IPS-18c (cell line): ENCODE results near the gene AGBL3.
A peak's percentile ranks its signal among the peaks of the same experiment; 100 is the strongest.

Source experiments
- H3K4me3 ChIP-seq: 2 replicates; pipeline ENCODE4 v1.7.0; 2013; ENCODE audit warnings: low read depth, mild to moderate bottlenecking, low read length, moderate library complexity; ENCODE audit not compliant: insufficient read depth
- H3K9me3 ChIP-seq: one replicate; pipeline ENCODE4 v1.6.1; 2013; ENCODE audit warnings: mild to moderate bottlenecking, low read length, moderate library complexity; ENCODE audit not compliant: control insufficient read depth, insufficient read depth

The AGBL3 gene

DNA sequence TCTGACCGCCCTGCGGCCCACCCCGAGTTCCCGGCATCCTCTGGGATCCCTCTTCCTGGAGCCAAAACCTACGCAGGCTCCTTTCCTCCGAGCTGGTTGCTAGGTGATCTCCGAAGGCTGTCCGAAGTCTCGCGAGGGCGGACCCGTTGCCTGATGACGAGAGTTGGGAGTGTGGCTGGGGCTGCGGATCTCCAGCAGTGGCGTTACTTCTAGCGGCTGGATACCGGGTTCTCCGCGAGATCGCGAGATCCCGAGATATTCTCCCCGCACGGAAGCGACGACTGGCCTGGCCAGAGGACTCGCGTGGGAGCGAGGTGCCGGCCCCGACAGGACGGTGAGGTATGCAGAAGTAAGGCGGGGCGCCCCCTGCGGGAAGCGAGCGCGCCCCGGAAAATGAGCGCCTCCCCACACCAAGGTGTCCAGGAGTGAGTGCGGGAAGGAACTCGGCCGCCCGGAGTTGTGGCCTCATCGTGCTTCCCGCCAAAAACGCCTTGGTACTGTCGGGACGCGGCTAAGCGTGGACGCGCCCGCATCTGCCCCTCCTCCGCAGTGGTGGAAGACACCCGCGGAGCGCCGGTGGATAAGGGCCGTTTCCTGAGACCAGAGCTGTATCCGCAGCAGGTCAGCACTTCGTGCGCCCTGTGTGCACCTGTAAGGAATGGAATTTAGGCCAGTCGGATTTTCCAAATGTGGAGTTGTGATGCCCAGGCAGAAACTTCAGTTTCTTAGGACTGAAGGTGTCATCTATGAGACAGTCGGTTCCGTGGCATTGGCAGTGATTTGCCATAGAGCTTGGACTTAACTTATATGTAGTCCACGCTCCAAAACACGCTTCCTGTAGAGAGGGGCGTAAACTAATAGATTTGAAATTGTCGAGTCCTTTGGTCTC is at the start of gene AGBL3:
Gene AGBL3, plus strand, starts transcription at position 146 of the 889 bp plus-strand sequence. CDS start 1,426 bp downstream, outside the sequence.
- Histone ChIP-seq H3K4me3 (peak within 1 kb of the TSS; percentile 68), H3K9me3 (no peaks in the 10 kb centered on the region)

DNA sequence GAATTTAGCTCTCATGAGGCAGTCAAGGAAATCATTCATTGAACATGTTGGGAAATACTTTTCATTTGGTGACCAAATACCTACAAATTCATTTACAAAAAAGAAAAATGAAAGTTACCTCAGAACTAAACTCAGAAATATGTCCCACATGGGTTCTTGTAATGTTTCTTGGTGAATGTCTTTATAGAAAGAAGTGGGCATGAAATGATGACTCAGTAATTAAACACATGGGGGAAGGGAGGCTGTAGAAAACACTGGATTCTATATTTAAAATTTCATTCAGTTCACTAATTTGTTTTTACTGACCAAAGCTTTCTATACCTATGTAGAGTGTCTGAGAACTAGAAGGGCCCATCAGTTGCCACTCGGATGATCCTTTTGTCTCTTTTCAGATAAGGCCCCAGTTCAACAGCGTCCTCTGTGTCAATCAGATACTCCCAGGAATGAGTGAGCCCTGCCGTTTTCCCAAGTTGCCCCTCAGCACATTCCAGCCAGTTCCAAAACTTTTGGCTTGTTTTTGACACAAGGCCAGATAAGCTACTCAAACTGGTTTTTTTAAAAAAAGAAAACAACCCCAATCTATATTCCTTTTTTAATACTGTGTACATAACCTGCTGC is 49.3 kb upstream of the AGBL3 start:
- Histone ChIP-seq H3K4me3 (no peak overlapping the region), H3K9me3 (no peaks in the 10 kb centered on the region)

DNA sequence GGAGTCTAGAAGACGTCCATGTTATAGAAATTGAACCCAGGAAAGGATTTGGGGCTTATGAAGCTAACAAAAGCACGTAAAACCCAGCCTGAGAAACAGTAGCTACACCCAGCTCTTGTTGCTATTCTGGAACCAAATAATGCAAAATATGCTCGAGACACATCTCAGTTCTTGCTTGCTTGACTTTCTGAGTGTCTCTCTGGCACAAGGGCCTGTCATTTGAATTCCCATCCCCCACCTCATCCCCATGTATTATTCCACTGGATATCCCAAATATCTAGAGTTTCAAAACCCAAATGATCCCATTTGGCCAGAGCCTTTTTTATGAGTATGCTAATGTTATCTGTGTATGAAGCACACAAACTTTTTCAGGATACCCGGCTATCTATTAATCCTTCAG is 48.2 kb upstream of the AGBL3 start:
- no peak overlapping the region for H3K4me3 ChIP-seq
- H3K9me3 ChIP-seq, result no peaks in the 10 kb centered on the region

DNA sequence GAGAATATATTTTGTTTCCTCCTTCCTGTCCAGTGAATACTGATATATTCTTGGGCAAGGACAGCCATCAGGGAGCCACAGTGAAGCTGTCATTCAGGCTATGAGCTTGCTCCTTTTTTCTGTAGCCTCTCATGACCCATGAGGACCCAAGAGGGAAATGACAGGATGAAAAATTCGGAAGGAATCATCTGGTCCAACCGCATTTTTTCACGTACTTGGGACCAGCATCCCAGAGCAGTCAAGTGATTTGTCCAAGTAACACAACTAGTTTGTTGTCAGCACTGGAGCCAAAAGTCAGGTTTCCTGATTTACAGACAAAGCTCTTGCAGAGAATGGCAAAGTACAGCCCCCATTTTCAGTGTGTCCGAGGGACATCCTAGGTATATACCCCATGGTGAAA is 47.2 kb upstream of the AGBL3 start:
- Histone ChIP-seq H3K4me3 (no peak overlapping the region), H3K9me3 (no peaks in the 10 kb centered on the region)

DNA sequence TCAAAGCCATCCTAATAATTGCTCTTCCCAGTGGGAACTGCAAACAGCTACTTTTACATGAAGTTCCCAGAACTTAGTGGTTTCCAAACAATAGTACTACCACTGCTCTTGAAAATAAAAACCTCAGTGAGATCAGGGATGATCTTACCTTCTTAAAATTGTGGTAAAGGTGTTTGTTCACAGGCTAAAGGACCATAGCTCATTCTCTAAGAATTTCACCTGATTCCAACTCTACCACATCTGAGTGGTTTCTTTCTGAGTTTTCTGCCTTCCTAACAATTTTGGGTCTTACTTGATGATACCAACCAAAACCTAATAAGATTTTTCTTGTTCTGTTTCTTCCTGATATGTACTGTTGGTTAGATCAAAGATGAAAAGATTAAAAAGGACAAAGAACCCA is 45.6 kb upstream of the AGBL3 start:
- Histone ChIP-seq H3K4me3 (no peak overlapping the region), H3K9me3 (no peaks in the 10 kb centered on the region)

DNA sequence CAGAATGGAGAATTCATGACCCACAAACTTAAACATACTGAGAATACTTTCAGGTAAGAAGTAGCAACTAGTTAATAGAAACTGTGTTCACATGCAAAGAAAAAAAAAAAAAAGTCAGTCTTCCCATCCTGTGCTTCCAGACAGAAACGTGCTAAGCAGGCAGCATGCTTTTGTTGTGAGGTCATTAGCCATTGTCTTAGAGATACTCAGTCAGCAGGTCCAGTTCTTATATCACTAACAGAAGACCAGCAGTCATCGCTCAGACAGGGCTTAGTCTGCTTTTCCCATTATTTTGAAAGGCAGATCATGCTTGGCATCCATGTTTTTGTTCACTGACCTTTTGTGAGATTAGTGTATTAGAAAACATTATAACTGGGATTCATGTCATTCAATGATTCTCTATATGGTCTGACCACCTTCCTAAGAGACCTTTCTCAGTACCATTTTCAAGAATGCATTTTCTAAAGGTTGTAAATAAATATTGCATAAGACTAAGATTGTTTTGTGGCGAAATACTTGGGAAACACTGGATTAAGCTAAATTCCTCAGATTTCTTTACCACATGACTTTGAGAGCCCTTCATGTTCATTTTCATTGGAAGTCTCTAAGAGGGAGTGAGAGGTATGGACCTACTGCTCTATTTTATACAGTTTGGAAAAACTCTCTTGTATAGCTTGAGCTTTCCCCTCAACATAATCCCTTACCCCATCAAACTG is 45.0 kb upstream of the AGBL3 start:
- no peak overlapping the region for H3K4me3 ChIP-seq
- no peaks in the 10 kb centered on the region for H3K9me3 ChIP-seq

DNA sequence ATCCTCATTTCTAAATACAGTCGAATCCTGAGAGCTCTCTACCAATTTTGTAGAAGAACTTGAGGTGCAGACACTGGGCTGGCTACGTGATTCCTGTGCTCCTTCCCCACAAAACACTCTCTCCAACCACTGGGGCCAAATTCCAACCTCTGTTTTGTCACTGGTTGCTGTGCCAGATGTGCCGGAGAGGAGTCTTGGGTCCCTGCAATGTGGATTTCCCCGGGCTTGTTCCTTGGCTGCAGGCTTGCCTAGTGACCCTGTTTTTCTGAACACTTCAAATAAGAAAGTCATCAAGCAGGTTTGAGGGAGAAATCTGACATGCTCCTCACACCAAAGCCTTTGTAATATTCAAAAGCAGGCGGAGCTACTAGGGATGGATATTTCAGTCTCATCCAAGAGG is 44.4 kb upstream of the AGBL3 start:
- Histone ChIP-seq H3K9me3 (no peaks in the 10 kb centered on the region), H3K4me3 (no peak overlapping the region)

DNA sequence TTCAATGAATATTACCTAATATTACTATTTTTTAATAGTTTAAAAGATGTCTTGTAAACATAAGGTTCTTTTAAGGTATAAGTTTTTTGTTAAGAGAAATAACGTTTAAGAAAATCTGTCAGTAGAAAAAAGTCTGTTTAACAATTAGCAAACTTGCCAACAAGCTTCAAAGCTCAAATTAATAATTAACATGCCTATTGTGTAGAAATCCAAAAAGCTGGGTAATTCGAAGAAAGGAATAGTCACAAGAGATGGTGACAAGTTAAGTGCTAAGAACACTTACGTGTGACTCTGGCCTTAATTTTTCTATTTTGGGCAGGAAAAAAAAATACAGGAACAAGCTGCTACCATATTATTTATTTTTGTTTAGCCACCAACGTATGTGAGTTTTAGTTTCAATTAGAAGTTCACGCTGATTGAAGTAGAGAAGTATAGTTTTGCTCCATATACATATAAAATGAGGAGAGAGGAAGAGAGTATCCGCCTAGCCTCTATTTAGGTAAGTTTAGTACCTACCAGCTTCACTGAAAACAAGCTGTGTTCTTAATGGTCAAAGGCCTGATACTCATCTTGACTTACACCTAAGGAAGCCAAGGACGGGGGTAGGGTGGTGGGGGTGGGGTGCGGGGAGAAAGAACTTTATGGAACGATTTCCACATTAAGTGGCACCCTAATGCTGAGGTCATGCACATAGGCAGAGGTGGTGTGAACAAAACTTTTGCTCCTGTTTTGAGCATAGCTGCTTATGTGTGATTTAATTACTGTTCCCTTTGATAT is 43.4 kb upstream of the AGBL3 start:
- H3K9me3 ChIP-seq, result no peaks in the 10 kb centered on the region
- no peak overlapping the region for H3K4me3 ChIP-seq

DNA sequence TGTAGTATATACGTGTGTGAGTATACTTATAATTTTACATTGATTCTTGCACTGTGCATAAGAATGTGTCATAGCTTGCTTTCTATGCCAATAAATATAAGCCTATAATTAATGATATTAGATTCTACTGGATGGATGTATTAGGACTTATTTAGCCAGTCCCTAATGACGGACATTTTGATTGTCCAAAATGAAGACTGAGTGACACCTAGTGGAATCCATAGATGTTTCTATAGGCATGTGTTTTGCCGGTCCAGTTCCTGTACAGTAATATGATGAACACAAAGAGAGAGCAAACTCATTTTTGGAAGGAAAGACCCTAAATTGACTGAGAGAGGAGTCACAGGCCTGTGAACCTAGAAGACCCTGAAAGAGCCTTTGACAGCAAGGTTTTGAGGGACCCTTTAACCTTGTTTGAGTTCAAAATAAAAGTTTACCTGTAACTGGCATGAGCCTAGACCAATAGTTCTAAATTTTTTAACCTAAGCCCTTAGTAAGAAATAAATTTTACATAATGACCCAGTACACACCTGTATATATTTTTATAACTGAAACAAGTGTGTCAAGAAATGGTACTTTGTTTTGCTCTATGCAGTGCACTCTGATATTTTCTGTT is 42.4 kb upstream of the AGBL3 start:
- Histone ChIP-seq H3K4me3 (no peak overlapping the region), H3K9me3 (no peaks in the 10 kb centered on the region)

DNA sequence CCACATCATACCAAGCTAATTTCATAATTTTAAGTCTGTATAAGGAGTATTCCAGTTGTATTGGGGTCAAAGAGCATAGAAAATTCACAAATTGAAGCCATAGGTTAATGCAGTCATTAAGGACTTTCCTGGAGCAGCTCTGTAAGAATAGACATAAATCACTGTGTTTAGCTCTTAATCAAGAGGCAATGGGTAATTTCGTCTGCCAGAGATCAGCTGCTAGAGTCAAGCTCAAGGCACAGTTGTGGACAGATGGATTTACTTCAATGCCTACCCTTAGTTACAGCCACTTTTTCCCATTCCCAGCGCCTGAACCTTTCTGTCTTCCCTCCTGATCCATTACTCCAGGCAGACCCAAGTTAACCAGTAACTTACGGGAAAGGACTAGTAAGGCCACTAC is 40.6 kb upstream of the AGBL3 start:
- Histone ChIP-seq H3K9me3 (no peaks in the 10 kb centered on the region), H3K4me3 (no peak overlapping the region)

DNA sequence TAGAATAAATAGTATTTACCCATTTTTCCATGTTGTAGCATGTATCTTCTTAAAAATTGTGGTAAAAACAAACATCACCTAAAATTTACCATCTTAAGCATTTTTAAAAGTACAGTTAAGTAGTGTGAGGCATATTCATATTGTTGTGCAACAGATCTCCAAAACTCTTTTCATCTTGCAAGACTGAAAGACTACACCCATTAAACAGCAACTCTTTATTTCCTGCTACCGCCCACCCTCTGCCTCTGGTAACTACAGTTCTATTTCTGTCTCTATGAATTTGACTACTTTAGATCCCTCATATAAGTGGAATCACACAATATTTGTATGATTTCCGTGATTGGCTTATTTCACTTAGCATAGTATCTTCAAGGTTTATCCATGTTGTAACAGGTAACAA is 40.0 kb upstream of the AGBL3 start:
- Histone ChIP-seq H3K9me3 (no peaks in the 10 kb centered on the region), H3K4me3 (no peak overlapping the region)

DNA sequence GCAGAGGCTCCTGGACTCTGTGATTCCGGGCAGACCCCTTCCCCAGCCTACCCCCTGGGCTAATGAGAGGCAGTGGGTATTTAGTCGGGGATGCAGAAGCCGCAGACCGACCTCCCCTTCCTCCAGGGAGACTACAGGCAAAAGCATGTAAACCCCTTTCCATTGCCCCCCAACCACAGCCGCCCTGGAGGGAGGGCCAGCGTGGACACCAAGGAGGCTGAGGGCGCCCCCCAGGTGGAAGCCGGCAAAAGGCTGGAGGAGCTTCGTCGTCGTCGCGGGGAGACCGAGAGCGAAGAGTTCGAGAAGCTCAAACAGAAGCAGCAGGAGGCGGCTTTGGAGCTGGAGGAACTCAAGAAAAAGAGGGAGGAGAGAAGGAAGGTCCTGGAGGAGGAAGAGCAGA is 39.0 kb upstream of the AGBL3 start:
- H3K4me3 ChIP-seq, result no peak overlapping the region
- no peaks in the 10 kb centered on the region for H3K9me3 ChIP-seq

DNA sequence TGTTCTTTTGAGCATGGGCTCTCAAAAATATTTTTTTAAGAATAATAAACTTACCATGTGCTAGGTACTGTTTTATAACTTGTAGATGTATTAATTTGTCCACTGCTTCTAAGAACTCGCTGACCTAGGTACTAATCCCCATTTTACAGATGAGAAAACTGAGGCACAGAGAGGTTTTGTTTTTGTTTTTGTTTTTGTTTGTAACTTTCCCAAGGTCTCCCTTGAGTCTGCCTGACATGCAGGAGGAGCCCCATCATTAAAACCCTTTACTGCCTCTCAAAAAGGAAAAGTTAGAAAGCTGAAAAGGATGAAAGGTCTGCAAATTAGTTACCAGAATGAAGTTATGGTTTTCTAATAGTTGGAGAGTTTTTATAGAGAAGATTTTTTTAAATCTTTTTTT is 38.5 kb upstream of the AGBL3 start:
- no peaks in the 10 kb centered on the region for H3K9me3 ChIP-seq
- H3K4me3 ChIP-seq, result no peak overlapping the region

DNA sequence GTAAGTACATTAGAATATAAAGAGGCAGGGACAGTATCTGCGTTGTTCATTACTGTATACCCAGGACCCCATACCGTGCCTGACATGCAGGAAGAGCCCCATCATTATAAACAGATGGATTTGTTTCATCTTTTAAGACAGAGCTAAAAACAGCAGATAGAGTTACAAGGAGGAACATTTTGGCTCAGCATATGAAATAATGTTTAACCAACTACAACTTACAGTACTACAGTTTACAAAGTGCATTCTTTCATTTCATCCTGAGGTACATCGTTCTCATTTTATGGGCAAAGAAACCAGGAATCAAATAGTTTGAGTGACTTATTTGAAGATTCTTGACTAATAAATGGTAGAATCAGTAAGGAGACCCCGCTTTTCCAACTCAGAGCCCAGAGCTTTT is 38.1 kb upstream of the AGBL3 start:
- no peaks in the 10 kb centered on the region for H3K9me3 ChIP-seq
- H3K4me3 ChIP-seq, result no peak overlapping the region

DNA sequence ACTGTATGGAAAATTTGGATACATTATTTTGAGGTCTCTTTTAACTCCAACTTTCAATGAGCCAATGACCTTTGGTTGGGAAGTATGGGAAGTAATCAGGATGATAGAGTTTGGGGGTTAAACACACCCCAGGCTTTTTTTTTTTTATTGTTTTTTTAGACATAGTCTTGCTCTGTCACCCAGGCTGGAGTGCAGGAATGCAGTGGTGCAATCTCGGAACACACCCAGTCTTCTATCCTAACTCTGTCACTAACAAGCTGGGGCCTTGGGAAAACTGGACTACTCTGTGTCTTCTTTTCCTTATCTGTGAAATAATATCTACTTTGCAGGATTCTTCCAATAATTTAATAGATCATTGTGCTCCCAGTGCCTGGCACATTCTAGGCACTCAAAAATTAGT is 37.6 kb upstream of the AGBL3 start:
- no peaks in the 10 kb centered on the region for H3K9me3 ChIP-seq

DNA sequence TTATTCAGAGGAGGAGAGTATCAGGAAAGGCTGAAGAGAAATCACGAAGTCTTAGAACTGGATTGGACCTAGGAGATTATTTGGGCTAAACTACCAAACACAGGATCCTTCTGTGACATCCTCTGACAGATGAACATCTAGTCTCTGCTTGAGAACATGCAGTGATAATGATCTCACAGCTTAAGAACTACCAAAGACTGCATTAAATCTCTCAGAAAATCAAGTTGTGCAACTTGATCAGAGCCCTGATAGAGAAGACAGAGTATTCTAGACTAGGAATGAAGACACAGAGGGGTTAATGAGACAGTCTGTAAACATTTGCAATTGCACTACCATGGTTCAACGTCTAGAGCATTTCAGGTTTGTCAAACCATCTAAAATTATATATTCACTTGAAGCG is 37.1 kb upstream of the AGBL3 start:
- Histone ChIP-seq H3K9me3 (no peaks in the 10 kb centered on the region), H3K4me3 (no peak overlapping the region)

More for the DNA sequence above, 37.6 kb upstream of the AGBL3 start:
- H3K4me3 ChIP-seq, result no peak overlapping the region
